GM13977 (cell line): Measurements from ENCODE around the gene LPP.

Experiments
- DNase-seq: peaks from one replicate; pipeline ENCODE4 v3.0.0; 2012; ENCODE audit warnings: low spot score
- in situ Hi-C: fragments of 300-500 bp; cut with MboI; formaldehyde crosslinking; loops from one replicate; pipeline ENCODE4 v1.12.0; 2022; ENCODE audit warnings: low sequenced_read_pairs, low pct_unique_long_range_greater_than_20kb, mixed read lengths, inconsistent platforms; ENCODE audit not compliant: unreplicated experiment
- TF ChIP-seq, protein P1 (sequence below): IDR thresholded peaks from 2 replicates; pipeline ENCODE4 v1.5.1; 2012; ENCODE audit warnings: mild to moderate bottlenecking, control low read depth; ENCODE audit not compliant: insufficient read depth; ENCODE audit errors: extremely low read depth, missing control alignments

LPP gene

DNA sequence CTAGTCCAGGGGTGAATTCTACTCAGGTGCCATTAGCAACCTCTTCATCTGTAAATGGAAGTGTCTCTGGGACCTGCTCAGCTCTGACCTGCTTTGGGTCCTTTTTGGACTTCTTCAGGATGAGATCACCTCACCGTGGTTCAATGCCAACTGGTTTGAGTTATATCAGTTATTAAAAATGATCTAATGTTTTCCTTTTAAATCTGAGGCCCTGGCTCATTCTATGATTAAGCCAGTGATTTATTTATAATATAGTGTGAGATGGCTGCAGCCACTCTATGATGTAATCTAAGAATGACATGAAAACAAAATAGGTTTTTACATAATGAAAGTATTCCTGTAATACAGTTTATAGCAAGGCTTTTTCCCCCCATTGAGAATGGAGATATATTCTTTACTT lies 79.4 kb downstream of the LPP start:
- in situ Hi-C loops: no loop called here
- TF ChIP-seq, protein P1, sequence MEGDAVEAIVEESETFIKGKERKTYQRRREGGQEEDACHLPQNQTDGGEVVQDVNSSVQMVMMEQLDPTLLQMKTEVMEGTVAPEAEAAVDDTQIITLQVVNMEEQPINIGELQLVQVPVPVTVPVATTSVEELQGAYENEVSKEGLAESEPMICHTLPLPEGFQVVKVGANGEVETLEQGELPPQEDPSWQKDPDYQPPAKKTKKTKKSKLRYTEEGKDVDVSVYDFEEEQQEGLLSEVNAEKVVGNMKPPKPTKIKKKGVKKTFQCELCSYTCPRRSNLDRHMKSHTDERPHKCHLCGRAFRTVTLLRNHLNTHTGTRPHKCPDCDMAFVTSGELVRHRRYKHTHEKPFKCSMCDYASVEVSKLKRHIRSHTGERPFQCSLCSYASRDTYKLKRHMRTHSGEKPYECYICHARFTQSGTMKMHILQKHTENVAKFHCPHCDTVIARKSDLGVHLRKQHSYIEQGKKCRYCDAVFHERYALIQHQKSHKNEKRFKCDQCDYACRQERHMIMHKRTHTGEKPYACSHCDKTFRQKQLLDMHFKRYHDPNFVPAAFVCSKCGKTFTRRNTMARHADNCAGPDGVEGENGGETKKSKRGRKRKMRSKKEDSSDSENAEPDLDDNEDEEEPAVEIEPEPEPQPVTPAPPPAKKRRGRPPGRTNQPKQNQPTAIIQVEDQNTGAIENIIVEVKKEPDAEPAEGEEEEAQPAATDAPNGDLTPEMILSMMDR: no peak
- no peak for DNase-seq

DNA sequence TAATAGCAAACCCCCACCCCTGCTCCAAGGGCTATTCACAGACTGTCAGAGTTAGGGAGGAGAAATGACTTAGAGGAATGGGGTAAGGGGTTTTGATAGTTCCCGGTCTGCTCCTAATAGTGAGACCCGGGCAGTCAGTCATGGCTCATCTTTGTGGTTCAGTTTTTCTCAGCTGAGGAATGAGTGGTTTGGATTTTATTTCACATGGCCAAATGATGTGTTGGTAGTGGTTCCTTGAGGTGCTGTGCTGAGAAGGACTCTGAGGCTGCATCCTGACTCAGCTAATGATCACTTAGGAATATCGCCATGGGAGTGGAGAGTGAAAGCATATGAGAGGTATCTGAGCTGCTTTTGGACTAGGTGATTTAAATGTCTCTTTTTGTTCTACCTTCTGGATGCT lies 80.2 kb downstream of the LPP start:
- no peak for DNase-seq
- TF ChIP-seq, protein P1: no peak
- in situ Hi-C loops: no loop called here

DNA sequence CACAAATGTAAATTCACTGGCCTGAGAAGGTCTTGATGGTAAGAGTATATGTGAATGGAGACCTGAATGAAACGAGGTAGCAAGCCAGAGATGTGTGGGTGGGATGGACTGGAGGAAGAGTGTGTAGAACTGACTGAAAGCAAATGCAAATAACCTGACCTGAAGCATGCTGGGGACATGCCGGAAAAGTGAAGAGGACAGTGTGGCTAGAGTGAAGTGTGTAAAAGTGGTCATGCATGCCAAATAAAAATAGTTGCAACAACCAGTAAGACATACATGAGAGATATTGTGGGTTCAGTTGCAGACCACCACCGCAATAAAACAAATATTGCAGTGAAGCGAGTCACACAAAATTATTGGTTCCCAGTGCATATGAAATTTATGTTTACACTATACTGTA lies 82.3 kb downstream of the LPP start:
- in situ Hi-C loops: no loop called here
- DNase-seq: peak; percentile 17
- TF ChIP-seq, protein P1: no peak

DNA sequence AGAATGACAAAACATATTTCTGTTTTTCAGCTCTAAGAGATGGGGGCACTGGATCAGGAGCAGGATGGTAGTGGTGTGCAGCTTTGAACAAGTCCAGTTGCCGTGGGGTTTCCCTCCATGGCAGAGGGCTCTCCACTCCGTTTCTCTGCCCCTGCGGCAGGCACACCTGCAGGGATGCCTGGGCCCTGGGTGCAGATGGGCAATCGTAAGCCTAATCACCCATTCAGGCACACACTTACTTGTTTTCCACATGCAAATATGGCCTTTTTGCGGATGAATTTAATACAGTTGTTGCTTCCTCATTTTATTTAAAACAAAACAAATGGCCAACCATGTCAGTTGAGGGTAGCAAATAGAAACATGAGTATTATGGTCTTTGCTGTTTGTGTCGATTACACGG lies 85.1 kb downstream of the LPP start:
- in situ Hi-C loops: no loop called here
- DNase-seq: no peak
- TF ChIP-seq, protein P1: no peak

DNA sequence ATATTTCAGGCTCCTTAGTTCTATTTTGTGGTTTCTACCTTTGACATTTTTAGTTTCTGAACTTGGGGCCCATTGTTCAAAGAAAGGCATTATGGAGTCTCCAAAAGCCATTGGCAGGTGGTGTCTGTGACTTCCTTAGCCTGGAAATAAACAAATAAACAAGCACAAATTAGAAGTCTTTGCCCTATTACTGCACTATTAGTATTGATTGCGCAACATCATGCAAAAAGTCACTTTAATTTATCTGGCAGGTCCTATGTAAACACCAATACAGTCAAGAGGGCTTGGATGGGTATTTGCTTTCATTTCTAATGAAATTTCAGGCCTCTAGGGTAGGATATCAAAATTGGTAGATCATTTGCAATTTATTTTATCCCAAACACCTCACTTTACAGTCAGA lies 85.6 kb downstream of the LPP start:
- TF ChIP-seq, protein P1: no peak
- in situ Hi-C loops: no loop called here
- no peak for DNase-seq

DNA sequence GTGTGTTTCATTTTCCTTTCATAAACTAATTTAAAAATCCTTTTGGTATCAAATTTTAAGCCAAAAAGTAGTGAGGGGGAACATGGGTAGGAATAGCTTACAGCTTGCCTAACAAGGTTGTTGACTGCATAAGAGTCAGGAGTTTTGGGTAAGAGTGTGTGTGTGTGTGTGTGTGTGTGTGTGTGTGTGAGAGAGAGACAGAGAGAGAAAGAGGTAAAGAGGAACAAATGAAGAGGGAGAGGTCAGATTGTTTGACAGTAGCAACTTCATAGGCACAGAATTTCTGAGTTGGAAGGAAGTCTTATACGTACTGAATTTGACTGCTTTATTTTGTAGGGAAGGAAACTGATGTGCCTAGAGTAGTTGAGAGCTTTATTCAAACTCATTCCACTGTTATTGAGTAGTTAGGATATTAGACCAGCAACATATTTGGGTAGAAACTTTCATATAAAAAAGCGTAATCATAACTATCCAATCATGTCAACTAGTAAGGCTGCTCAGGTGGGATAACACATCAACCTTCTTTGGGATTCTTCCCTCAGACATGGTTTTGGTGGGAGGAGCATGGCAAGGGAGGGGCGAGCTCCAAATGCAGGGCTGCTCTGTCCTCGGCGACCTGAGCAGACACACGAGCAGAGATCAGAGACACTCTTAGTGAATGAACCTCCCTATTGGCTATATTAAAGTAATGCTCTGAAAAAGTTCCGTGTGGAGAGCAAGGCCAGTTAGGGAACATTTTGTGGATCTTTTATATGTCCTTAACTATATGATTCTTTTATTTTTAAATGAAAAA lies 86.4 kb downstream of the LPP start:
- no peak for DNase-seq
- TF ChIP-seq, protein P1: no peak
- in situ Hi-C loops: no loop called here

DNA sequence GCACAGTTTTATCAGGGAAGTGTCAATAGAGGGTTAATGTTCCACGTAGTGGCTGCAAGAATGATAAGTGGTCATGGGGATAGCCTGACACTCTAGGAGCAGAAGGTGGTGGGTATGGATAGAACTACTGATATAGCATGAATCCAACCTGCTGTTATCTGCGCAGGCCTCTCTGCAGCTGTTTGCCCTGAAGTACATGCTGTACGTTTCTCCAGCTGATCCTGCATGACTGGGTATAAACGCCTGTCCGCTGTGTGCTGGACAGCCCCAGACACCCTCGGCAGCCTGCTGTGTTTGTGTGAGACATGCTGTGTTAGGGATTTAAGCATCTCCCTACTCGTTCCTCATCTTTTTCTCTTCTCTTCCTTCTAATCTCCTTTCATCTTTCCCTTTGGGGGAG lies 87.1 kb downstream of the LPP start:
- TF ChIP-seq, protein P1: no peak
- DNase-seq: no peak
- in situ Hi-C loops: no loop called here
